Right lobe of liver (tissue), 4 donors: ENCODE measurements around the gene ERCC4.

Experiments used
- CTCF ChIP-seq, 4 donors: fragments of 200-600 bp in 3 of 4; fragments of 450-650 bp in 1 of 4; IDR thresholded peaks; one replicate each; pipeline versions ENCODE4 v1.5.1 to v1.8.0; 2016 to 2022; ENCODE audit warnings: antibody characterized with exemption in 4 of 4, mild to moderate bottlenecking in 2 of 4
- POLR2A ChIP-seq: fragments of 450-650 bp; IDR thresholded peaks from one replicate; pipeline ENCODE4 v1.6.1; 2017; ENCODE audit warnings: antibody characterized with exemption, mild to moderate bottlenecking
- donor health status: DM: no; HTN: no; CAD: no.
- donor health status: DM: no; HTN: no; CAD: no.
- donor health status: DM: no; HTN: yes; CAD: no.

DNA sequence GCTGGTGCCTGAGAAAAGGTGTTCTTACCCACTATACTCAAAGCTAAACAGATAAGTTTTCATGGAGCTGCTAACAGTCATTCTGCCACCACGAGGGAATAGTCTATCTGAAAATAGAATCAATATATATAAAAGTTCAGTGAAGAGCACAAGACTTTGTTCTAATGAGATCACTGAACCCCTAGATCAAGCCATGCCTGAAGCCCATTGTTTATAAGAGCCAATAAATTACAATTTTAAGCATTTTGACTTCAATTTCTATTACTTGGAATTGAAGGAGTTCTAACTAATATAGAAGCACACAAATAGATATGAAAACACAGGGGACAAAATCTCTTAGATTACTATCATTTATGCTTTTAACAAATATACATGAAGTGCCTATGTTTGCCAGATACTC is 24.4 kb upstream of the ERCC4 start:
- TF ChIP-seq CTCF (IDR thresholded peaks at IDR 0.05) (no peak), POLR2A (no peak)
